Activated naive CD4-positive, alpha-beta T cell treated with anti-CD3 and anti-CD28 coated beads, Interleukin-2, amount 50 U/mL, for 16 hours (primary cell): ENCODE data around the gene LEFTY2.
"Not testable (repeated sequence)": the region's sequence is repeated elsewhere in the genome, so short reads cannot be mapped to it uniquely, and the experiment has no call there.

Experiments used
- DNase-seq: peaks from one replicate; pipeline ENCODE4 v3.0.0-alpha.2; 2020

Gene LEFTY2

DNA sequence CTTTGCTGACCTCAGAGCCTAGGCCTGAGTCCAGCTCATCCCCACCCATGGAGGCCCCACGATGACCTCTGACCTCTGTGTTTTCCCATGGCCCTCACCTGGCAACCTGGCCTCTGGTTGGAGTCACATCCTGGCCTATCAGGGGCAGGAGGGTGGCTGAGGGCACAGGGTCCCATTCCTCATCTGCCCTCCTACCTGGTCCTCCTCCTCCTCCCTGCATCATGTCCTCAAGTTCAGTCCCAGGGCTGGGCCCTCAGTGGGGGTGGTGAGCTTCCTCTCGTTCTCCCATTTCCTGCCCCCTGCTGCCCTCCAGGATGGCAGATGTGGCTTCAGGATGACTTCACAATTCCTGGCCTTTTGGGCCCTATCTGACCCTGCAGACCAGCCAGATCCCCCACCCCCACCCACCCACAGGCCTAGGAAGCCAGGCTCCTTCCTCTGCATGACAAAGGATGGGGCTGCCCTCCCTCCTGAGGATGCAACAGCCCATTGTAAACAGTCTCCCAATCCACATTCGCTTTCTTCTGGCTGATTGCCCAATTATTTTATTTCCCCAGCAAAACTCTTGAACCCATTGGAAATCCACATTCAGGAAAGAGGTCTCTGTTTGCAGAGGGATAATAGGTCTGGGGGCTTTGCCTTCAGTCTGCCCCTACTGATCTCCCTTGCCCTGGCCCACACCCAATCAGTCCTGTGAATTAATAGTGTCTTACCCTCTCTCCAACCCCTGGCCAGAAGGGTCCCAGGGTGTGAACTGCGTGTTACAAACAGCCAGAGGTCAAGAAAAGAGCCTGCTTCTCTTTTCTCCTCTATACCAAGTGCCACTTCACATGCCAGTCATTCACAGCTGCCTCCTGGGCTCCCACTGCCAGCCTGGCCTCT is 41.7 kb downstream of the LEFTY2 start:
- DNase-seq: no peak

DNA sequence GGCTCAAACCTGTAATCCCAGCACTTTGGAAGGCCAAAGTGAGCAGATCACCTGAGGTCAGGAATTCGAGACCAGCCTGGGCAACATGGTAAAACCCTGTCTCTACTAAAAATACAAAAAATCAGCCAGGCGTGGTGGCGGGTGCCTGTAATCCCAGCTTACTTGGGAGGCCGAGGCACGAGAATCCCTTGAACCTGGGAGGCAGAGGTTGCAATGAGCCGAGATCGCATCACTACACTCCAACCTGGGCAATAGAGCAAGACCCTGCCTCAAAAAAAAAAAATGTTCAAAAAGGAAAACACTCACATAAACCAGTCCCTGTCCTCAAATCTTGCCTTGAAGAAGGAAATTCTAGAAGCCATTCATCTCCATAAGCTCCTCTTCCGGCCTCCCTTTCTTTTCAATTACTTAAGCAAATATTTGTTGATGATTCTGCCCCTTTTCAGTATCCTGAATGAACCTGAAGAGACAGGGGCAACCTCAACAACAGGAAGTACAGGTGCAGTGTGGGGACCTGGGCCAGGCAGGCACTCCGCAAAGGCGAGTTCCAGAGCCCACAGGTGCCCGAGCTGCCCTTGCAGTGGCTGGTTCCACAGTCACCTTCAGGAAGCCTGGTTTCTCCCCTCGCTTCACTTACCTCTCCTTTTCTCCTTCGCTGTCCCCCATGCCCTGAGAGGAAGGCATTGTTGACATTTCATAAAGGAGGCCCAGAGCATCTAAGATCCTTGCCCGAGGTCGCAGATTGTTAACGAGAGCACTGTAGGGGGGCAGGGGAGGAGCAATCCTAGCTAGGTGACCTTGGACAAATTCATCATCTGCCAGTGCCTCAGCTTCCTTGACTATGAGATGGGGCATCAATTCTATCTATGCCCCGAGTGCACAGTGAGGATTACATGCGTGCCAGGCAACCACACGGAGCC is 43.2 kb downstream of the LEFTY2 start:
- no peak for DNase-seq

DNA sequence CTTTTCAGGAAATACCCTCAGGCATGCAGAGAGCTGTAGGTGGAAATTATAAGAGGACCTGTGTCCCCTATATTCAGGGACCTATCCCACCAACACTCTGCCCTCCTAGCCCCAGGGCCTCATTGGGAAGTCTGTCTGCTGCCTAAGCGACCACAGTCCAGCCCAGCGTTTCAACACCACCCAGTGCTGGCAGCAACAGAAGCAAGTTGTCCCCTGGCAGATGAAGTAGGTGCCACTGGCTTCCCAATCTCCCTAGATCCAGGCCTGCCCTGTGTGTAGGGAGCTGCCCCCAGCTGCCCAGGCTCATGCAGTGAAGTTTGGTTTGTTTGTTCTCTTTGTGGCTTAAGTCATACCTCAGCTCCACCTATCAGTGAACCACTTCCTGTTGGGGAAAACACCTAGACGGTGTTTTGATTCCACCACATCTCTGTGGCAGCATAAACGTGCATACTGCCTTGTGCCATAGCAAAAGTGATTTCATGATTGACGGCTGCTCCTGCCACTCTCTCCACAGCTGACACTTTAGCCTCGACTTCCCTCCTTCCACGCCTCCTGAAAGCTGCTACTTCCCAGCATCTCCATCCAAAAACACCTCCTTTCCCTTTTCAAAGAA is 44.0 kb downstream of the LEFTY2 start:
- DNase-seq: peak; percentile 55

DNA sequence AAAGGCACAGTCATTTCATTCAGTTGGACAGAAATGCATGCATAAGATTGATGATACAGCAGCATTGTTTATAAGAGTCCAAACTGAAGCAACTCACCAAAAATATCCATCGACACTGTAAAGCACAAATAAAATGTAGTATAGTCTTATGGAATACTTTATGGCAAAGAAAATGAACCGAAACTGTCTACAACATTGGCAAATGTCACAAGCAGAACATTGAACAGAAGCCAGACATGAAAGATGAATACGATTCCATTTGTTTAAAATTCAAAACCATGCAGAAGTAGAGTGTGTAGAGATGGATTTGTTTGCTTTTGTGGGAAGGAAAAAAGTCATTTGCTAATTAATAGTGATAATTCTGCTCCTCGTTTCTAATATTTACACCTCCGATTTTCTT is 44.5 kb downstream of the LEFTY2 start:
- no peak for DNase-seq

DNA sequence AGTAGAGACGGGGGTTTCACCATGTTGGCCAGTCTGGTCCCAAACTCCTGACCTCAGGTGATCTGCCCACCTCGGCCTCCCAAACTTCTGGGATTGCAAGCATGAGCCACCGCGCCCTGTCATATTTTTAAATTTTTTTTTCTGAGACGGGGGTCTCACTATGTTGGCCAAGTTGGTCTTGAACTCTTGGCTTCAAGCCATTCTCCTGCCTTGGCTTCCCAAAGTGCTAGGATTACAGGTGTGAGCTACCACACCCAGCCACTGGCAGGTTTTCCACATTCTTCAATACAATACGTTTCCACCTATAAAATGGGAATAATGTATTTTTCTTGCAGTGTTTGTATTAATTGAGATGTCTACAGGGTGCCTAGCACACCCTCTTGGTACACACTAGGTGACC is 48.7 kb downstream of the LEFTY2 start:
- no peak for DNase-seq

DNA sequence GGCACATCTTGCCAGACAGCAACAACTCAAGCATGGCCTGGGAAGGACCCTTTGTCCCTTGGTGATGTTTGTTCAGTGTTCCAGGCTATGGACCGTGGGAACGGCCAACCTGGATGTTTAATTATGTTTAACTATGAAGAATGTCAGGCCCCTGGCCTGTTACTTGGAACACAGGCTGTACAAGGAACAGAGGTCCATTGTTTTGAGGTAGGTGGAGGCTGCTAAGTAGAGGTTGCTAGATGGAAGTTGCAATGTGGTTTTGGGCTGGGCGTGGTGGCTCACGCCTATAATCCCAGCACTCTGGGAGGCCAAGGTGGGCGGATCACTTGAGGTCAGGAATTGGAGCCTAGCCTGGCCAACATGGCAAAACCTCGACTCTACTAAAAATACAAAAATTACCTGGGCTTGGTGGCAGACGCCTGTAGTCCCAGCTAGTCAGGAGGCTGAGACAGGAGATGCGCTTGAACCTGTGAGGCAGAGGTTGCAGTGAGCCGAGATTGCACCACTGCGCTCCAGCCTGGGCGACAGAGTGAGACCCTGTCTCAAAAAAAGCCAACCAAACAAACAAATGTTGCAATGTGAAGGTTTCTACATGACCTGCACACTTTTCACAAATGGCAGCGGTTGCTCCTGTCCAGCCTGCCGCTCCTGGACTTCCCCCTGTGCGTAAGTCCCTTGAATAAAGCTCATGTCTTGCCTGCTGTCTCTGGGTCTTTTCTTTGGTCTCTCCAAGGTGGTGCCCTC is 49.6 kb downstream of the LEFTY2 start:
- DNase-seq: no peak

DNA sequence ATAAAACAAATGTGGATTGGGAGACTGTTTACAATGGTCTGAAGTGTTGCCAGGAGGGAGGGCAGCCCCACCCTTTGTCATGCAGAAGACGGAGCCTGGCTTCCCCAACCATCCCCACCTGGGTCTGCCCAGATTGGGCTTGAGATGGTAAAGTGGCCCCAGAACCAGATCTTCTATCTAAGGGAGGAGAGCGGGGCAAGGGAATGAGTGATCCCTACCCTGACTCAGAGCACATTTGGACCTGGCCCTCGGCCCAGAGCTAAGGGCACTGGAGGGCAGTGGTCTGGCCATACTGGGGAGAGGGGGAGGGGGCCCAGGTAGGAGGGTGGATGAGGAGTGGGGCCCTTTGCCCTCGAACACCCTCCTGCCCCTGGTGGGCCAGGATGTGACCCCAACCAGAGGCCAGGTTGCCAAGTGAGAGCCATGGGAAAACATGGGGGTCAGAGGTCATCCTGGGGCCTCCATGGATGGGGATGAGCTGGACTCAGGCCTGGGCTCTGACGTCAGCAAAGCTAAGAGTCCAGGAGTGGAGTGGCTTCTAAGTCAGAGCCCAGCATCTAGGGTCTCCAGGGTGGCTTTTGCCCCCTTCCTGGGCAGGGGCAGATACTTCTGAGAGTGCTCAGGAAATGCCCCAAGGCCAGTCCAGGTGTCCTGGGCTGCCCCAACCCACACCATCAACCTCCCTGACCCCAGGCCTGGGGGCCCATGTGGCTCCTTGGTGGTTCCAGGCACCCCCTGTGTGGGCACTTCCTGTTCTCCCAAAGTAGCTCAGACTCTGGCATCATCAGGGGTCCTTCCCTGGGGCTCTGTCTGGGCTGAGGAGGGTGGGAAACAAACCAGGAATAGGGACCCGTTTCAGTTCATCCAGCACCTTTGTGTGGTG is 50.4 kb downstream of the LEFTY2 start:
- no peak for DNase-seq

DNA sequence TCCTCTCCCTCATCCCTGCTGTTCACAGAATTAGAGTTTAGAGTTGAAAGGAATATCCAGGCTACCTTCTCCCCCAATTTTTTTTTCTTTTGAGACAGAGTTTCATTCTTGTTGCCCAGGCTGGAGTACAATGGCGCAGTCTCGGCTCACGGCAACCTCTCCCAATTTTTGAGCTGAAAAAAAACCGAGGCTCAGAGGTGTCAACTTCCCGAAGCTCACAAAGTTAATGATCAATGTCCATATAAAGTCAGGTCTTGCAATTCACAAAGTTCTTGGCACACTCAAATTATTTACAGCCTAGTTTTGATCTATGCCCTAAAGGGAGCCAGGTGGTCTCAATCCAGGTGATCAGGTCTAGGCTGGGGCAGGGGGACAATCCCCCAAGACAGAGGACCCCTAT is 51.3 kb downstream of the LEFTY2 start:
- DNase-seq: no peak

DNA sequence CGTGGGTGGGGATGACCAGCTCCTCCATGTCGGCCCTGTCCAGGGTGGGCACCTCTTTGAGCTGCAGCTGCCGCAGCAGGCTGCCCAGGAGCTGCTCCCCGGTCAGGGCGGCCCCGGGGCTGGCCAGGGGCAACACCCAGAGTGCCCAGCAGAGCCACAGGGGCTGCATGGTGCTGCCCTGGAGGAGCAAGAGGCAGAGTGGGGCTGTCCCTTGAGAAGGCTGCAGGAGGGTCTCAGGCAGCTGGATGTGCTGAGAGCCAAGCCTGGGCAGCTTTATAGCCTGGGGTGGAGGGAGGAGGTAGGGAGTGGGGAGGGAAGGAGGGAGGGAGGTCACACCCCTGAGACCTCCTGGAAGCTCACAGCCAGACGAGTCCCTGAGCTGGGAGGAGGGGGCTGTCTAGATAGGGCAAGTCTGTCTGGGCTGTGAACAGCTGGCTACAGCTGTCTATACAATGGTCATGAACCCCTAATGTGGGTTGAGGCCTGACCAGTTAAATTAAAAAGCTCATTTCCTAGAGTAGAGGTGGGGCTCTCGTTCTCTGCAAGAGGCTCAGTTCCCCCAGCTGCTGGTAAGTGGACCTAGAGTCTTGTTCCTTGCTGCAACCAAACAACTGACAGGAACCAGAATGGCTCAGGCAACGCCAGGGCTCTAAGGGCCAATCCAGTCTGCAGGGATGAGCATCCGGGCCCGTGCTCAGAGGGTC is 52.0 kb downstream of the LEFTY2 start, which contains the start of gene LEFTY1:
LEFTY1 (minus strand) TSS at position 249 of the 704 bp plus-strand sequence; CDS start at position 169, 80 bp downstream.
- DNase-seq: no peak

DNA sequence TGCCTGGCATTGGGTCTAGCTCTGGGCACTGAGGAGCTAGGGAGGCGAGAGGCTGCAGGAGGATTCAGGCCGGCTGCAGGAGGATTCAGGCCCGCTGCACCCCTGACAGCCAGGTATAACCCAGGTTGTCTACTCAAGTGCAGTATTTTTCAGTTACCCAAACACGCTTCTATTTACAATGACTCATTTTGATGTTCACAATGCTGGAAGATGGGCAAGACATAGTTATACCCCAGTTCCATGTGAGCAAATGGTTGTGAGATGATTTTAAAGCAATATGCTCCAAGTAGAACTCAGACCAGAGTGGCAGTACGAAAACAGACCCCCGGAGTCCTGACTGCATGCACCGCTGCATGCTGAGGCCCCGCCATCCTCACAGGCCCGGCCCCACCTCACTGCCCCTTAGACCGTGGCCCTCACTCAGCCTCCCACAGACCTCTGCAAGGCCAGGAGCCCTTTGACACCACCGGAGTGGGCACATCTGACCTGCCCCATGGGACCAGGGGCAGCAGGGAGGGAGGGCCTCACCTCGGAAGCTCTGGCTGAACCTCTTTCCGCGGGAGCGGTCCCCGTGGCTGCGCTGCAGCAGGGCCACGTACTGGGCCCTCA is 52.6 kb downstream of the LEFTY2 start:
- DNase-seq: no peak

DNA sequence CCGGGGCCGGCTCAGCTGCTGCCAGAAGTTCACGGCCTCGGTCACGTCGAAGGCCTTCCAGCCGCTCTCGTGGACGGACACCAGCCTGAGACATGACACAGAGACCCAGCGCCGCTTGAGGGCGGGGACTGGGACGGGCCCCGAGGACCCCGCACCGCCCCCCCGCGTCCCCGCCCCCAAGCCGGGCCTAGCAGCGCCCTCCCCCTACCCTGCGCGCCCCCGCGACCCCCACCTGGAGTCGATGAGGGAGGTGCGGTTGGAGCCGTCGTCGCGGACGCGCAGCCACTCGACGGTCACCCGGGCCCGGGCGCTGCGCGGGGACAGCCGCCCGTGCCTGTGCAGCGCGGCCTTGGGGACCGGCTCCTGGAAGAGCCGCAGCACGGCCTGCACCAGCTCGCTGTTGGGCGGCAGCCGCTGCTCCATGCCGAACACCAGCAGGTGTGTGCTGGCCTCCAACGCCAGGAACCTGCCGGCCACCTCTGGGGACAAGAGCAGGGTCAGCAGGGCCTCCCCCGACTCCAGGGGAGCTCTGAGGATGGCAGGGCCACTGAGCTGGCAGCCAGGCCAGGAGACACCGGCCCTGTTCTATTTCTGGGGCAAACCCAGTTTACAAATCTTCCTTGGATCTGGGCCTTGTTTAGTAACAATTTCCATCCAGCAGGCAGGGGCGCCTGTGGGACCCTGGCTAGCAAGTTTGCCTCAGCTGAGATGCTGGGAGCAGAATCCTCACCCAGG is 53.3 kb downstream of the LEFTY2 start:
- DNase-seq: not testable (repeated sequence)

DNA sequence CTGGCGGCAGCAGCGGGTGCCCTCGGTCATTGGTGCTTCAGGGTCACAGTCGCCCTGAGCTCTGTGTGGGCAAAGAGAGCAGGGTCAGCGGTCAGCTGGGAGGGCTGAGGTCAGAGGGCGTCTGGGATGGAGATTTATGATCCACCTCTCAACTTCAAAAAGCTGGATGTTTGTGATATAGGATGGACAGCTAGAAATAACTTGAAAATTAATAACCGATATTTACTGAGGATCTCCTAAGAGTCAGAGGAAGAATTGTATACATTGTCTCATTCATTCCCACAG is 54.0 kb downstream of the LEFTY2 start:
- DNase-seq: no peak
